K562 (cell line): ENCODE measurements around the gene TTC39B. TPM values are rescaled to one million over a fixed set of nuclear protein-coding genes. Genes with fewer than 3 reads are reported as not detected.

Source experiments
- ATAC-seq: fragments of 200-7000 bp; cut with Tn5 transposase; 3 replicates; pipeline ENCODE4 v1.9.1; 2020; ENCODE audit warnings: moderate library complexity
- BruUV-seq: library from RNA; stranded (reverse); fragments of 400-500 nt; replicated peaks from 2 replicates; lab custom pipeline; 2021; lab: Mats Ljungman, UMichigan
- CTCF ChIA-PET: fragments of 300-600 bp; formaldehyde crosslinking; extraction: SDS; loops from one replicate; lab custom pipeline; 2021; ENCODE audit warnings: low intra/inter-chr PET ratio; lab: Yijun Ruan, JAX
- POLR2A ChIA-PET: fragments of 300-600, 350-650 bp; sonication (Branson Sonifier 250); formaldehyde crosslinking; extraction: SDS; loops from one replicate; lab custom pipeline; 2021; ENCODE audit warnings: antibody characterized with exemption, inconsistent platforms; lab: Yijun Ruan, JAX
- DNase-seq, 4 experiments: peaks; one replicate each; pipeline versions ENCODE4 v3.0.0 to v3.0.0-alpha.2; 2011 to 2018; ENCODE audit warnings: low spot score in 3 of 4, mixed read lengths in 3 of 4; ENCODE audit errors: extremely low read depth in 1 of 4
- FAIRE-seq: peaks from 2 replicates; lab custom pipeline; 2011; peaks lifted over from hg19 to GRCh38; lab: Jason Lieb, UNC
- H2AFZ ChIP-seq: 2 replicates; pipeline ENCODE4 v1.6.0; 2011; ENCODE audit warnings: low read depth, low read length, control low read depth, inconsistent platforms
- H3K27ac ChIP-seq: fragments of 200-600 bp; 3 replicates; pipeline ENCODE4 v1.8.0; 2011; ENCODE audit warnings: low read depth, mild to moderate bottlenecking, control low read depth, inconsistent platforms, low read length, moderate library complexity, mixed read lengths; ENCODE audit errors: extremely low read depth
- H3K27me3 ChIP-seq, 2 experiments: fragments of 300-600 bp in 1 of 2; 2 replicates in 1 of 2; 3 replicates in 1 of 2; pipeline versions ENCODE4 v1.6.0 to v1.8.0; 2011; ENCODE audit warnings: inconsistent platforms in 2 of 2, low read length in 2 of 2, mild to moderate bottlenecking in 1 of 2, mixed read lengths in 1 of 2, moderate library complexity in 1 of 2; ENCODE audit not compliant: control insufficient read depth in 2 of 2, insufficient read depth in 2 of 2
- H3K36me3 ChIP-seq: fragments of 300-600 bp; 3 replicates; pipeline ENCODE4 v1.8.0; 2011; ENCODE audit warnings: mild to moderate bottlenecking, low read length, inconsistent platforms; ENCODE audit not compliant: control insufficient read depth, insufficient read depth
- H3K4me1 ChIP-seq, 2 experiments: fragments of 200-600 bp in 1 of 2; replicated peaks in 1 of 2; 2 replicates in 1 of 2; 3 replicates in 1 of 2; pipeline versions ENCODE4 v1.5.1 to v1.8.0; 2011; ENCODE audit warnings: inconsistent platforms in 2 of 2, low read length in 2 of 2, mild to moderate bottlenecking in 1 of 2, mixed read lengths in 1 of 2, moderate library complexity in 1 of 2; ENCODE audit not compliant: control insufficient read depth in 2 of 2, insufficient read depth in 2 of 2
- H3K4me2 ChIP-seq: 2 replicates; pipeline ENCODE4 v1.6.1; 2011; ENCODE audit warnings: low read length, control low read depth, inconsistent platforms, mixed read lengths; ENCODE audit not compliant: insufficient read depth
- H3K4me3 ChIP-seq: fragments of 200-600 bp; sonication (generic), shearing (Covaris generic); 2 replicates; pipeline ENCODE4 v1.5.1; 2016; ENCODE audit warnings: control low read depth, inconsistent platforms
- H3K79me2 ChIP-seq: fragments of 200-600 bp; 3 replicates; pipeline ENCODE4 v1.8.0; 2011; ENCODE audit warnings: low read length, inconsistent platforms; ENCODE audit not compliant: control insufficient read depth, insufficient read depth
- H3K9ac ChIP-seq, 2 experiments: 2 replicates each; pipeline versions ENCODE4 v1.6.0 to v1.6.1; 2011; ENCODE audit warnings: low read depth in 2 of 2, low read length in 2 of 2, control low read depth in 1 of 2, inconsistent platforms in 1 of 2, mild to moderate bottlenecking in 1 of 2, mixed read lengths in 1 of 2; ENCODE audit not compliant: insufficient read depth in 1 of 2
- H3K9me1 ChIP-seq: one replicate; pipeline ENCODE4 v1.6.0; 2011; ENCODE audit warnings: inconsistent platforms, mild to moderate bottlenecking, low read length, moderate library complexity; ENCODE audit not compliant: control insufficient read depth, insufficient read depth
- H3K9me3 ChIP-seq: replicated peaks from 2 replicates; pipeline ENCODE4 v1.5.1; 2011; ENCODE audit warnings: low read depth, low read length, inconsistent platforms; ENCODE audit not compliant: control insufficient read depth, insufficient read depth
- H4K20me1 ChIP-seq: replicated peaks from 2 replicates; pipeline ENCODE4 v1.6.1; 2011; ENCODE audit warnings: low read length, inconsistent platforms, mixed read lengths; ENCODE audit not compliant: control insufficient read depth, insufficient read depth
- HSF4 ChIP-seq: fragments of 250-450 bp; sonication (Bioruptor Pico); IDR thresholded peaks from 2 replicates; pipeline ENCODE4 v2.1.2; 2022; ENCODE audit warnings: mild to moderate bottlenecking, moderate library complexity, borderline replicate concordance
- NFE2 ChIP-seq: IDR thresholded peaks from 2 replicates; pipeline ENCODE4 v1.6.1; 2014; ENCODE audit warnings: antibody characterized with exemption, low read depth
- POLR3A ChIP-seq: IDR thresholded peaks from 2 replicates; pipeline ENCODE4 v1.6.1; 2011; ENCODE audit warnings: borderline replicate concordance, mild to moderate bottlenecking, moderate library complexity; ENCODE audit not compliant: insufficient read length, insufficient read depth; ENCODE audit errors: extremely low read depth
- SNRNP70 ChIP-seq: fragments of 200-400 bp; formaldehyde crosslinking; optimal IDR thresholded peaks from 2 replicates; pipeline ENCODE3; 2017; ENCODE audit warnings: low read depth, low read length
- TEAD1 ChIP-seq, 2 experiments: fragments of 450-650 bp in 1 of 2; sonication (generic) in 1 of 2; formaldehyde crosslinking; IDR thresholded peaks; 2 replicates each; pipeline versions ENCODE4 v1.4.0 to v1.8.0; 2020 to 2022; ENCODE audit warnings: mild to moderate bottlenecking in 2 of 2, missing genetic modification reagents in 1 of 2
- ZFPM2 ChIP-seq: fragments of 250-450 bp; sonication (Bioruptor Pico); IDR thresholded peaks from 2 replicates; pipeline ENCODE4 v1.5.1; 2022; ENCODE audit warnings: mild to moderate bottlenecking
- ZNF197 ChIP-seq: fragments of 200-800 bp; sonication (Bioruptor generic); IDR thresholded peaks from 2 replicates; pipeline ENCODE4 v1.6.1; 2016; ENCODE audit warnings: low read depth, missing genetic modification characterization, missing compliant biosample characterization
- ZNF311 ChIP-seq: fragments of 250-450 bp; sonication (Bioruptor Pico); IDR thresholded peaks from 2 replicates; pipeline ENCODE4 v1.4.0; 2020; ENCODE audit warnings: mild to moderate bottlenecking, moderate library complexity
- ZNF384 ChIP-seq: IDR thresholded peaks from 2 replicates; pipeline ENCODE4 v1.6.1; 2012; ENCODE audit warnings: low read depth, low read length, improper control_type of control experiment
- ZNF76 ChIP-seq: fragments of 250-450 bp; sonication (Bioruptor Pico); IDR thresholded peaks from 2 replicates; pipeline ENCODE4 v1.4.0; 2020; ENCODE audit warnings: mild to moderate bottlenecking, moderate library complexity, borderline replicate concordance
- WGBS: fragments of 100-300 bp; shearing (Covaris generic); methylation state at CpG from one replicate; pipeline ENCODE4 v1.1.6; 2016; ENCODE audit warnings: low coverage, mixed read lengths; ENCODE audit not compliant: insufficient coverage; ENCODE audit errors: missing lambda C conversion rate; 5-methylcytosine and 5-hydroxymethylcytosine counted together
- in situ Hi-C: fragments of 300-500 bp; cut with MboI; formaldehyde crosslinking; loops from 4 replicates; pipeline ENCODE4 v1.15.0; 2018; ENCODE audit warnings: inconsistent platforms, mixed read lengths
- intact Hi-C: fragments of 100-400 bp; cut with micrococcal nuclease; formaldehyde crosslinking; loops from 2 replicates; pipeline ENCODE4 v1.14.2; 2022
- polyA plus RNA-seq, 8 experiments: library from polyadenylated mRNA; depleted of rRNA in 4 of 8; stranded (reverse) in 5 of 8; unstranded in 3 of 8; fragments of >200 nt; fragmentation: Nextera tagmentation in 2 of 8; fragmentation: Illumina TruSeq in 1 of 8; extraction: Ambion mirVana in 2 of 8; extraction: Trizol in 1 of 8; gene quantifications; 2 replicates each; pipeline versions ENCODE4 v1.2.1 to v1.2.3, GENCODE V29; 2011 to 2014; ENCODE audit warnings: inconsistent platforms in 1 of 8, missing spikeins in 1 of 8
- total RNA-seq, 7 experiments: library from RNA; depleted of rRNA in 6 of 7; stranded (reverse); fragments of >200 nt in 6 of 7; fragmentation: Illumina TruSeq in 2 of 7; extraction: Trizol in 2 of 7; gene quantifications; 2 replicates each; pipeline versions ENCODE4 v1.2.1 to v1.2.3, GENCODE V29; 2011 to 2021; ENCODE audit warnings: low replicate concordance in 1 of 7
- TF ChIP-seq, protein P1 (sequence below): fragments of 250-450 bp; sonication (Bioruptor Pico); IDR thresholded peaks from 2 replicates; pipeline ENCODE4 v1.4.0; 2020
- TF ChIP-seq, protein P2 (sequence below): fragments of 200-800 bp; sonication (Bioruptor generic); IDR thresholded peaks from 2 replicates; pipeline ENCODE4 v1.6.1; 2017; ENCODE audit warnings: missing genetic modification characterization, missing compliant biosample characterization
- TF ChIP-seq, protein P3 (sequence below): fragments of 450-650 bp; IDR thresholded peaks from 2 replicates; pipeline ENCODE4 v1.6.1; 2016; ENCODE audit warnings: low read depth, mild to moderate bottlenecking, moderate library complexity
- TF ChIP-seq, protein P4 (sequence below), 3 experiments: fragments of 200-800 bp in 1 of 3; sonication (Bioruptor generic) in 1 of 3; sonication (generic) in 1 of 3; formaldehyde crosslinking in 1 of 3; IDR thresholded peaks; 2 replicates each; pipeline versions ENCODE4 v1.6.1 to v1.8.0; 2016 to 2022; ENCODE audit warnings: mild to moderate bottlenecking in 2 of 3, missing compliant biosample characterization in 2 of 3, missing genetic modification characterization in 2 of 3, missing genetic modification reagents in 1 of 3

Gene TTC39B
- total and polyA plus RNA-seq, 9 of the 15 experiments (the other 6 are each of a cell fraction or from before 2014, with no cell fraction given) = 0.32 to 1.2 (median 0.95) TPM

DNA sequence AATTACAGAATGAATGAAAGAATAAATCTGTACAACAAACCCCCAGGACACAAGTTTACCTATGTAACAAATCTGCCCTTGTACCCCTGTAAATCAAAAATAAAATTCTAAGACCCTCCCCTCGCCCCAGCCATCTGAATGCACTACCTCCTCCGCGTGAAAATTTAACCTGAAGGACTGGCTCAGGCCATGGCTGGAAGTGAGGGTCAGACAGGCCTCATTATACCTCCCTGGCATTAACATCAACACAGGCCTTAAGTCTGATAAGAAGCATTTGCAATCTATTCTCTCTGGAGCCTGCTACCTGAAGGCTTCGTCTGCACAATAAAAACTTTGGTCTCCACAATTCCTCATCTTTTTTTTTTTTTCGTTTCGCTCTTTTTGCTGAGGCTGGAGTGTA, 48.7 kb upstream of the TTC39B start:
- ChIA-PET CTCF (no interaction called here), POLR2A (no interaction called here)
- intact Hi-C loops = loop anchor here (5.0 kb wide), 1 partner anchor 62 kb away; no protein-coding TSS in a partner anchor
- no peak overlapping the region for H3K4me2 ChIP-seq
- DNase-seq (no peak), FAIRE-seq (no peak), ATAC-seq (no peak)
- H3K36me3 ChIP-seq = no peaks in the 10 kb centered on the region
- H4K20me1 ChIP-seq = no peaks in the 10 kb centered on the region
- H3K79me2 ChIP-seq = no peaks in the 10 kb centered on the region
- 15% methylated on average over 4 of the region's 6 CpGs for WGBS
- in situ Hi-C loops = no loop called here
- no TSS peak for BruUV-seq
- no peak overlapping the region for H3K27ac ChIP-seq
- no peak overlapping the region for H2AFZ ChIP-seq
- H3K9me3 ChIP-seq = no peaks in the 10 kb centered on the region
- no peak overlapping the region for H3K4me3 ChIP-seq
- no peaks in the 10 kb centered on the region; a peak in 1 of 5 replicates for H3K4me1 ChIP-seq
- H3K9ac ChIP-seq = no peak overlapping the region
- H3K9me1 ChIP-seq = no peaks in the 10 kb centered on the region
- H3K27me3 ChIP-seq = no peaks in the 10 kb centered on the region; a peak in 1 of 5 replicates
- TF ChIP-seq ZFPM2 = no peak
- TF ChIP-seq, protein P1, sequence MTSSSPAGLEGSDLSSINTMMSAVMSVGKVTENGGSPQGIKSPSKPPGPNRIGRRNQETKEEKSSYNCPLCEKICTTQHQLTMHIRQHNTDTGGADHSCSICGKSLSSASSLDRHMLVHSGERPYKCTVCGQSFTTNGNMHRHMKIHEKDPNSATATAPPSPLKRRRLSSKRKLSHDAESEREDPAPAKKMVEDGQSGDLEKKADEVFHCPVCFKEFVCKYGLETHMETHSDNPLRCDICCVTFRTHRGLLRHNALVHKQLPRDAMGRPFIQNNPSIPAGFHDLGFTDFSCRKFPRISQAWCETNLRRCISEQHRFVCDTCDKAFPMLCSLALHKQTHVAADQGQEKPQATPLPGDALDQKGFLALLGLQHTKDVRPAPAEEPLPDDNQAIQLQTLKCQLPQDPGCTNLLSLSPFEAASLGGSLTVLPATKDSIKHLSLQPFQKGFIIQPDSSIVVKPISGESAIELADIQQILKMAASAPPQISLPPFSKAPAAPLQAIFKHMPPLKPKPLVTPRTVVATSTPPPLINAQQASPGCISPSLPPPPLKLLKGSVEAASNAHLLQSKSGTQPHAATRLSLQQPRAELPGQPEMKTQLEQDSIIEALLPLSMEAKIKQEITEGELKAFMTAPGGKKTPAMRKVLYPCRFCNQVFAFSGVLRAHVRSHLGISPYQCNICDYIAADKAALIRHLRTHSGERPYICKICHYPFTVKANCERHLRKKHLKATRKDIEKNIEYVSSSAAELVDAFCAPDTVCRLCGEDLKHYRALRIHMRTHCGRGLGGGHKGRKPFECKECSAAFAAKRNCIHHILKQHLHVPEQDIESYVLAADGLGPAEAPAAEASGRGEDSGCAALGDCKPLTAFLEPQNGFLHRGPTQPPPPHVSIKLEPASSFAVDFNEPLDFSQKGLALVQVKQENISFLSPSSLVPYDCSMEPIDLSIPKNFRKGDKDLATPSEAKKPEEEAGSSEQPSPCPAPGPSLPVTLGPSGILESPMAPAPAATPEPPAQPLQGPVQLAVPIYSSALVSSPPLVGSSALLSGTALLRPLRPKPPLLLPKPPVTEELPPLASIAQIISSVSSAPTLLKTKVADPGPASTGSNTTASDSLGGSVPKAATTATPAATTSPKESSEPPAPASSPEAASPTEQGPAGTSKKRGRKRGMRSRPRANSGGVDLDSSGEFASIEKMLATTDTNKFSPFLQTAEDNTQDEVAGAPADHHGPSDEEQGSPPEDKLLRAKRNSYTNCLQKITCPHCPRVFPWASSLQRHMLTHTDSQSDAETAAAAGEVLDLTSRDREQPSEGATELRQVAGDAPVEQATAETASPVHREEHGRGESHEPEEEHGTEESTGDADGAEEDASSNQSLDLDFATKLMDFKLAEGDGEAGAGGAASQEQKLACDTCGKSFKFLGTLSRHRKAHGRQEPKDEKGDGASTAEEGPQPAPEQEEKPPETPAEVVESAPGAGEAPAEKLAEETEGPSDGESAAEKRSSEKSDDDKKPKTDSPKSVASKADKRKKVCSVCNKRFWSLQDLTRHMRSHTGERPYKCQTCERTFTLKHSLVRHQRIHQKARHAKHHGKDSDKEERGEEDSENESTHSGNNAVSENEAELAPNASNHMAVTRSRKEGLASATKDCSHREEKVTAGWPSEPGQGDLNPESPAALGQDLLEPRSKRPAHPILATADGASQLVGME (CRISPR knock-in tag) = no peak
- TF ChIP-seq POLR3A = no peak
- no peak for TF ChIP-seq ZNF76 (CRISPR knock-in tag)
- TF ChIP-seq, protein P2, sequence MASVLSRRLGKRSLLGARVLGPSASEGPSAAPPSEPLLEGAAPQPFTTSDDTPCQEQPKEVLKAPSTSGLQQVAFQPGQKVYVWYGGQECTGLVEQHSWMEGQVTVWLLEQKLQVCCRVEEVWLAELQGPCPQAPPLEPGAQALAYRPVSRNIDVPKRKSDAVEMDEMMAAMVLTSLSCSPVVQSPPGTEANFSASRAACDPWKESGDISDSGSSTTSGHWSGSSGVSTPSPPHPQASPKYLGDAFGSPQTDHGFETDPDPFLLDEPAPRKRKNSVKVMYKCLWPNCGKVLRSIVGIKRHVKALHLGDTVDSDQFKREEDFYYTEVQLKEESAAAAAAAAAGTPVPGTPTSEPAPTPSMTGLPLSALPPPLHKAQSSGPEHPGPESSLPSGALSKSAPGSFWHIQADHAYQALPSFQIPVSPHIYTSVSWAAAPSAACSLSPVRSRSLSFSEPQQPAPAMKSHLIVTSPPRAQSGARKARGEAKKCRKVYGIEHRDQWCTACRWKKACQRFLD (CRISPR knock-in tag) = no peak
- no peak for TF ChIP-seq HSF4 (CRISPR knock-in tag)
- TF ChIP-seq ZNF311 (CRISPR knock-in tag) = no peak
- TF ChIP-seq TEAD1 (CRISPR knock-in tag; IDR thresholded peaks at IDR 0.05) = no peak
- TF ChIP-seq, protein P3, sequence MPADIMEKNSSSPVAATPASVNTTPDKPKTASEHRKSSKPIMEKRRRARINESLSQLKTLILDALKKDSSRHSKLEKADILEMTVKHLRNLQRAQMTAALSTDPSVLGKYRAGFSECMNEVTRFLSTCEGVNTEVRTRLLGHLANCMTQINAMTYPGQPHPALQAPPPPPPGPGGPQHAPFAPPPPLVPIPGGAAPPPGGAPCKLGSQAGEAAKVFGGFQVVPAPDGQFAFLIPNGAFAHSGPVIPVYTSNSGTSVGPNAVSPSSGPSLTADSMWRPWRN = no peak
- no peak for TF ChIP-seq NFE2
- TF ChIP-seq, protein P4, sequence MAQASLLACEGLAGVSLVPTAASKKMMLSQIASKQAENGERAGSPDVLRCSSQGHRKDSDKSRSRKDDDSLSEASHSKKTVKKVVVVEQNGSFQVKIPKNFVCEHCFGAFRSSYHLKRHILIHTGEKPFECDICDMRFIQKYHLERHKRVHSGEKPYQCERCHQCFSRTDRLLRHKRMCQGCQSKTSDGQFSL (CRISPR knock-in tag; IDR thresholded peaks at IDR 0.05) = no peak
- TF ChIP-seq, protein P4 (tag; IDR thresholded peaks at IDR 0.05) = no peak
- no peak for TF ChIP-seq ZNF197 (CRISPR knock-in tag)
- TF ChIP-seq SNRNP70 = no peak
- no peak for TF ChIP-seq ZNF384
